Thoracic aorta (tissue), 2 donors: ENCODE measurements around the gene ACSL5. TPM values are rescaled to one million over a fixed set of nuclear protein-coding genes. Genes with fewer than 3 reads are reported as not detected.

Experiments
- ATAC-seq: fragments of 150-250 bp; one replicate; pipeline ENCODE4 v1.8.0; 2017; ENCODE audit warnings: low read depth; ENCODE audit not compliant: insufficient number of reproducible peaks, low FRiP score
- DNase-seq: peaks from one replicate; pipeline ENCODE4 v3.0.0-alpha.2; 2020; ENCODE audit warnings: low spot score
- H3K27ac ChIP-seq, 2 donors: fragments of 200-600 bp; sonication (generic); 1 replicate in 1 of 2; 2 replicates in 1 of 2; pipeline ENCODE4 v1.5.1; 2016; ENCODE audit warnings: mild to moderate bottlenecking in 2 of 2, moderate library complexity in 2 of 2
- H3K27me3 ChIP-seq: fragments of 200-600 bp; sonication (generic); replicated peaks from 2 replicates; pipeline ENCODE4 v1.6.0; 2016; ENCODE audit warnings: mild to moderate bottlenecking; ENCODE audit not compliant: insufficient read depth
- H3K36me3 ChIP-seq: fragments of 200-600 bp; sonication (generic); one replicate; pipeline ENCODE4 v1.5.1; 2016
- H3K4me1 ChIP-seq, 2 donors: fragments of 200-600 bp; sonication (generic); 1 replicate in 1 of 2; 2 replicates in 1 of 2; pipeline versions ENCODE4 v1.5.1 to v1.6.0; 2016; ENCODE audit warnings: low read depth in 2 of 2, mild to moderate bottlenecking in 1 of 2; ENCODE audit not compliant: control insufficient read depth in 1 of 2
- H3K4me3 ChIP-seq: fragments of 200-600 bp; sonication (generic); 2 replicates; pipeline ENCODE4 v1.5.1; 2016; ENCODE audit warnings: mild to moderate bottlenecking
- H3K9me3 ChIP-seq: fragments of 200-600 bp; sonication (generic); 2 replicates; pipeline ENCODE4 v1.5.1; 2016
- CTCF ChIP-seq: fragments of 200-600 bp; sonication (generic); IDR thresholded peaks from one replicate; pipeline ENCODE4 v1.5.1; 2019; ENCODE audit warnings: antibody characterized with exemption
- total RNA-seq, 2 donors: library from RNA; depleted of rRNA; stranded (reverse); fragments of >200 nt; gene quantifications; one replicate each; pipeline versions ENCODE4 v1.1.0 to v1.2.3, GENCODE V29; 2016

ACSL5 gene
- total RNA-seq, 2 donors from 2014 or later = 13.9 to 16.7 TPM

DNA sequence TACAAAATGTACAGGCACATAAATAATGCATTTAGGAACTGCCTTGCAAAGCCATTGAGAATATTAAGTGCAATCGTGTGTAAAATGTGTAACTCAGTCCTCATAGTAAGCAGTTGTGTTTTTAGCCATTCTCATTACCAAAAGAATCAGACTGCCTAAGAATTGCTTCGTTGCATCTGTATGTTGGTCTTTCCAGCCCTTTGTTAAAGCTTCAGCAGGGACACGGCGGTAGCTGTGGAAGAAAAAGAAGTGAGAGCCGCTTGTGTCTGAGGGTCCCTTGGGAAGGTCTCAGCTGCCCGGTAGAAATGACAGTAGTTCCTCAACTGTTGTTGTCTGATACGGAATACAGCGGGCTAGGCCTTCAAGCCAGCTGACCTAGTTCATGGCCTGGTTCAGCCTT lies 22.8 kb upstream of the ACSL5 start:
- Histone ChIP-seq H3K27me3 (no peaks in the 10 kb centered on the region), H3K36me3 (no peaks in the 10 kb centered on the region), H3K4me1 (no peaks in the 10 kb centered on the region), H3K9me3 (no peaks in the 10 kb centered on the region), H3K4me3 (no peak overlapping the region), H3K27ac (no peak overlapping the region)
- DNase-seq = no peak
- no peak for ATAC-seq
- TF ChIP-seq CTCF = no peak

GRCh38 chr10:112352044-112352443 lies 21.9 kb upstream of the ACSL5 start:
- no peak overlapping the region for H3K27ac ChIP-seq
- no peaks in the 10 kb centered on the region for H3K36me3 ChIP-seq
- ATAC-seq (no peak), DNase-seq (no peak)
- no peaks in the 10 kb centered on the region for H3K27me3 ChIP-seq
- no peaks in the 10 kb centered on the region for H3K9me3 ChIP-seq
- no peak overlapping the region for H3K4me3 ChIP-seq
- no peaks in the 10 kb centered on the region for H3K4me1 ChIP-seq
- TF ChIP-seq CTCF = no peak

DNA sequence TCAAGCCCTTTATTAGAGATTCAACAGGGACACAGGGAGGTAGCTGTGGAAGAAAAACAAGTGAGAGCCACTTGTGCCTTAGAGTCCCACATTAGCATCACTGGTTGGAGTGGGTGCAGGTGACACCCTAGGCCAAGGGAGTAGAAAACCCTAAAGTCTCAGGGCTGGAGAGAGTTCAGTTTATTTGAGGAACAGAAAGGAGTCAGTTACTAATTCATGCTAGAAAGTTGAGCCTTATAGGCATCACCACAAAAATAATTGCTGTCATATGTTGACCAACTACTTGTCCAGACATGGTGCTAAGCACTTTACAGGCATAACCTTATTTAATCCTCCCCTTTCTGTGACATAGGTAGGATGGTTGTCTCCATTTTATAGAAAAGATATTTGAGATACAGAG lies 20.9 kb upstream of the ACSL5 start:
- Histone ChIP-seq H3K9me3 (no peaks in the 10 kb centered on the region), H3K36me3 (no peaks in the 10 kb centered on the region), H3K27me3 (no peaks in the 10 kb centered on the region), H3K27ac (no peak overlapping the region), H3K4me3 (no peak overlapping the region), H3K4me1 (no peaks in the 10 kb centered on the region)
- ATAC-seq = no peak
- TF ChIP-seq CTCF = no peak
- DNase-seq = no peak

DNA sequence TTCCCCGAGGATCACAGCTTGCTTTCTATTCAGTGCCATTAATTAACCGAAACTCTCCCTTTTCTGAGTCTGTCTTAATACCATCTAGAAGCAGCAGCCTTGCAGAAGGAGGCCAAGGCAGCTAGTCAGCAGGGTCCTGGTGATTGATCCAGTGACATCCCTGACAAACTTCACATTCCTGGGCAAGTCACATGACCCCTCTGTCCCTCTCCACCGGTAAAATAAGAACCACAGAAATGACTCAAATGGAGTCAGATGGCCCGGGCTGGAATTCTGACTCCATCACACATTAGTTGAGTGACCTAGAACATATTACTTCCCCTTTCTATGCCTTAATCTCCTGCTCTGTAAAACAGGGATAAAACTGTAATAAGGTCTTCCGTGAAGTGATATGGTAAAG lies 17.2 kb upstream of the ACSL5 start:
- Histone ChIP-seq H3K27me3 (no peaks in the 10 kb centered on the region), H3K4me1 (peaks cover 4 to 15% of the 10 kb centered on the region in 2 donors), H3K4me3 (no peak overlapping the region), H3K36me3 (no peaks in the 10 kb centered on the region), H3K9me3 (no peaks in the 10 kb centered on the region), H3K27ac (no peak overlapping the region)
- no peak for TF ChIP-seq CTCF
- DNase-seq (no peak), ATAC-seq (no peak)

DNA sequence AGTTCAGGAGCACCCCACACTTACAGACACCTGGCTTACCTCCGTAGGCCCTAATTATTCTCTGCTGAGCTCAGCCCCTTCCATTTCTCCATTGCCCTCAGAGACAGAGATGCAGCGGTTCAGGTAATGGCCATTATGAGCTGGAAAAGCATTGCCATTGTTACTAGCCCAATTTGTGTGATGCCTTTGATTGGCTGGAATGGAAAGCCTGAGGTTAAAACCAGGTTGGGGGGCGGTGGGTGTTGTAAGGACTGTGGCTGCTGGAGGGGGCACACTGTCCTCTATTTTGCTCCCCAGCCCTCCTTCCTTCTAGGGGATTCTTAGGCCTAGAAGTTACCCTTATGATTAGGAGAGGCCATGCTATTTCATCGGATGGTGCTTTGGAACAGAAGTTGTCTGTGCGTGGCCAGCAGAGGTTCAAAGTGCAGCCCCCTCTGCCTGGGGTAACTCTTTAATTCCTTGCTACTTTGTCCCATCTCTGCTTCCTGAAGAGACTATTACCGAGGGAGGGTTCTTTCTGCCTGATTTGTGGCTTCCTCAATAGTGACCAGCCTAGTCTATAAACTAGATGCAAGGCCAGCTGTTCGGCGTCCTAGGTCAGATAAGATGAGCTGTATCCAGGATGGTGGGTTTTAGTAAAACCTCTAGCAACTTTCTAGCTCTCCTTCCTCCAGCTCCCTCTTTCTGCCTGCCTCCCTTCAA lies 14.2 kb upstream of the ACSL5 start:
- Histone ChIP-seq H3K4me3 (no peak overlapping the region), H3K9me3 (no peaks in the 10 kb centered on the region), H3K36me3 (no peaks in the 10 kb centered on the region), H3K4me1 (peaks cover 21 to 35% of the 10 kb centered on the region in 2 donors), H3K27me3 (no peaks in the 10 kb centered on the region), H3K27ac (peak overlapping the region; percentile 27 to 83)
- TF ChIP-seq CTCF = no peak
- DNase-seq (no peak), ATAC-seq (no peak)
